GM12865 (cell line): Measurements from ENCODE around the gene DNLZ.

Source experiments
- DNase-seq: peaks from one replicate; pipeline ENCODE4 v3.0.0; 2010; ENCODE audit warnings: low read depth
- H3K4me3 ChIP-seq: 2 replicates; pipeline ENCODE4 v1.5.1; 2011; ENCODE audit warnings: mild to moderate bottlenecking, low read depth, low read length, control low read depth
- CTCF ChIP-seq: IDR thresholded peaks from 2 replicates; pipeline ENCODE4 v1.5.1; 2011; ENCODE audit warnings: low read length, control low read depth, low read depth, inconsistent platforms; ENCODE audit not compliant: insufficient read depth; ENCODE audit errors: missing control alignments

DNLZ gene

GRCh38 chr9:136326761-136327303, 36.7 kb downstream of the DNLZ start:
- TF ChIP-seq CTCF = no peak
- DNase-seq = no peak
- no peak overlapping the region for H3K4me3 ChIP-seq

GRCh38 chr9:136326061-136326760, 37.3 kb downstream of the DNLZ start:
- no peak for DNase-seq
- no peak overlapping the region for H3K4me3 ChIP-seq
- TF ChIP-seq CTCF = no peak

- DNase-seq = no peak
- TF ChIP-seq CTCF = no peak
- no peak overlapping the region for H3K4me3 ChIP-seq
Observed at GRCh38 chr9:136325358-136325757, 38.2 kb downstream of the DNLZ start.

GRCh38 chr9:136324501-136325300, 38.8 kb downstream of the DNLZ start:
- no peak for TF ChIP-seq CTCF
- no peak for DNase-seq
- no peak overlapping the region for H3K4me3 ChIP-seq

GRCh38 chr9:136323371-136323789, 40.2 kb downstream of the DNLZ start:
- no peak for TF ChIP-seq CTCF
- no peak overlapping the region for H3K4me3 ChIP-seq
- no peak for DNase-seq

- DNase-seq = no peak
- no peak overlapping the region for H3K4me3 ChIP-seq
- TF ChIP-seq CTCF = no peak
Observed at GRCh38 chr9:136322756-136323330, 40.7 kb downstream of the DNLZ start.
